SH-SY5Y (cell line): ENCODE results near the gene TRIM66.

Experiments
- GATA2 ChIP-seq: IDR thresholded peaks from 2 replicates; pipeline ENCODE4 v1.6.1; 2011; ENCODE audit warnings: mild to moderate bottlenecking, low read depth, low read length
- GATA3 ChIP-seq: IDR thresholded peaks from 2 replicates; pipeline ENCODE4 v1.6.1; 2011; ENCODE audit warnings: low read depth, mild to moderate bottlenecking, low read length, moderate library complexity

Gene TRIM66, protein sequence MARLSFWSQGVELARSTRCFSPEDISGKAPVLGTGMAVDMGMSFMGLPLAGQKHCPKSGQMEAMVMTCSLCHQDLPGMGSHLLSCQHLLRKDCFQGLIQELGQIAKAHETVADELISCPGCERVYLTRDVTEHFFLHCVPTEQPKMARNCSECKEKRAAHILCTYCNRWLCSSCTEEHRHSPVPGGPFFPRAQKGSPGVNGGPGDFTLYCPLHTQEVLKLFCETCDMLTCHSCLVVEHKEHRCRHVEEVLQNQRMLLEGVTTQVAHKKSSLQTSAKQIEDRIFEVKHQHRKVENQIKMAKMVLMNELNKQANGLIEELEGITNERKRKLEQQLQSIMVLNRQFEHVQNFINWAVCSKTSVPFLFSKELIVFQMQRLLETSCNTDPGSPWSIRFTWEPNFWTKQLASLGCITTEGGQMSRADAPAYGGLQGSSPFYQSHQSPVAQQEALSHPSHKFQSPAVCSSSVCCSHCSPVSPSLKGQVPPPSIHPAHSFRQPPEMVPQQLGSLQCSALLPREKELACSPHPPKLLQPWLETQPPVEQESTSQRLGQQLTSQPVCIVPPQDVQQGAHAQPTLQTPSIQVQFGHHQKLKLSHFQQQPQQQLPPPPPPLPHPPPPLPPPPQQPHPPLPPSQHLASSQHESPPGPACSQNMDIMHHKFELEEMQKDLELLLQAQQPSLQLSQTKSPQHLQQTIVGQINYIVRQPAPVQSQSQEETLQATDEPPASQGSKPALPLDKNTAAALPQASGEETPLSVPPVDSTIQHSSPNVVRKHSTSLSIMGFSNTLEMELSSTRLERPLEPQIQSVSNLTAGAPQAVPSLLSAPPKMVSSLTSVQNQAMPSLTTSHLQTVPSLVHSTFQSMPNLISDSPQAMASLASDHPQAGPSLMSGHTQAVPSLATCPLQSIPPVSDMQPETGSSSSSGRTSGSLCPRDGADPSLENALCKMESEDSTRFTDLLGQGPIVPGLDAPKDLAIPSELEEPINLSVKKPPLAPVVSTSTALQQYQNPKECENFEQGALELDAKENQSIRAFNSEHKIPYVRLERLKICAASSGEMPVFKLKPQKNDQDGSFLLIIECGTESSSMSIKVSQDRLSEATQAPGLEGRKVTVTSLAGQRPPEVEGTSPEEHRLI (N-terminal part only)

DNA sequence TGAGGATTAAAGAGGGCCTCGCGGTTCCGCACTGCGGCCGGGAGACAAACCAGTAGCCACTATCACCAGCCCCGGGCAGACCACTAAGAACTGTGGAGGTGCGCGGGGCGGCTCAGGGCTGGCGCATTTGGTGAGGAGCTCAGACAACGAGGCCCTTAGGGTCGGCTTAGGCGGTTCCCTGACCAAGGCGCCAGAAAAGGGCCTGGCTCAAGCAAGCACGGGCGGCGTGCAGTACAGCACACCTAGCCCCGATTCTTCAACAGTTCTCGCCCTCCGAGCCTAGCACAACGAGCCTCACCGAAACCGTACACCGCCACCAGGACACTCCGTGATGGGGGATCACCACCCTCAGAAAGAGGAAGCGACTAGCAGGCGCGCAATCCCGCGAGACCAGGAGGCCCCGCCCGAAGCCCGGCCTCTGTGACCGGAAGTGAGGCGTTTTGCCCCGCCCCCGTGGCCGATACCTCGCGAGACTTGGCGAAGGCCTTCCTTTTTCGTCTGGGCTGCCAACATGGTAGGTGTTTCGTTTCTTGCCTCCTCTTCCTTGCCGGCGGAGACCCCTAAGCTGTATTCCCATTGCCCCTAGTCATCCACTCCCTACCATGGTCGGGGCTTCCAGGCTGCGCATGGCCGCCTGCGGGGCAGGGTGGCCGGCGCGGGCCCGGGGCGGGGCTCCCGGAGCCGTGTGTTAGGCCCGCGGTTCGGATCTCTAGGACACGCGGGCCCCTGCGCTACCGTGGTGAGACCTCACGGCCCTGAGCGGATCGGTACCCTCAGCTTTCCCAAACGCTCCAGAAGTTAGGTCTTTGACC is at the start of gene TRIM66, which contains the start of gene RPL27A:
TRIM66 (minus strand) TSS at position 363 of the 812 bp plus-strand sequence. CDS start 10,391 bp downstream, outside the sequence.
RPL27A (plus strand) TSS at position 490 of the 812 bp plus-strand sequence; CDS start at position 512, 22 bp downstream.
- TF ChIP-seq GATA2 (no peak), GATA3 (no peak)

GRCh38 chr11:8731647-8732323 is 49.3 kb upstream of the TRIM66 start:
- TF ChIP-seq GATA3 (no peak), GATA2 (no peak)

GRCh38 chr11:8730697-8731020 is 48.2 kb upstream of the TRIM66 start:
- TF ChIP-seq GATA2 (no peak), GATA3 (no peak)

DNA sequence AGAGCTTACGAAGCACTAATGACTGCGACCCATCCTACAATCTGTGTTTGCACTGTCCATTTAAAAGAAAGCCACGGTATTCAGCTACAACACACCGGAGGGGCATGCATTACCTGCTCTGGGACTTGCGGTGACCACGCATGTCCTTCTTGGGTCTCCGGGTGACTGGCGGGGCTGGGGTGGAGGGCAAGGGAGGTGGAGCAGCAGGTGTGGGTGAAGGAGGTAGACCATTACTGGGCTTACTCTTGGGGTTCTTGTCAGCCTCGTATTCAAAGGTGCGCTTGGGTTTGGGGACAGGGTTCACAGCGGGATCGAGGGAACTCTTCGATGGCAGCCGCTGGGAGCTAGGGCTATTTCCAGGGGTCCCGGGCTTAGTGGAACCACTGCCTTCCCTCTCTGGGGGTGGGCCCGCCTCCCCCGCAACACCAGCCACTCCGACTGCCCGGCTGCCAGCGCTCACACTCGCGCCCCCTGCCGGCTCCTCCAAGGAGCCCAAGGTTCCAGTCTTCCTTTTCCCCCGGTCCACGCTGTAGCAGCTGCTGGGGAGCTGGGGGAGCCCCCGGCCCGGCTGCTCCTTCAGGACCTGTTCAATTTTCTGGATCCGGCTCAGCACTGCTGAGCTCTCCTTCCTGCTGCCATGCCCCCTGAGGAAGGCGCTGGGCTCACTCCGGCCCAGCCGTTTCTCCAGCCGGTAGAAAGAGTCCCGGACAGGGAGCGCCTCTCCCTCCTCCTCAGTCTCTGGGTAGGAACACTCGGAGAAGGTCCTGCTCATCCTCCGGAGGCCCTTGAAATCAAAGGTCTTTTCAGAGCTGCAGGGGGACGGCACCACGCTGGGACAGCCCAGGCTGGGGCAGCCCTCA is 47.6 kb upstream of the TRIM66 start:
- TF ChIP-seq GATA2: no peak

DNA sequence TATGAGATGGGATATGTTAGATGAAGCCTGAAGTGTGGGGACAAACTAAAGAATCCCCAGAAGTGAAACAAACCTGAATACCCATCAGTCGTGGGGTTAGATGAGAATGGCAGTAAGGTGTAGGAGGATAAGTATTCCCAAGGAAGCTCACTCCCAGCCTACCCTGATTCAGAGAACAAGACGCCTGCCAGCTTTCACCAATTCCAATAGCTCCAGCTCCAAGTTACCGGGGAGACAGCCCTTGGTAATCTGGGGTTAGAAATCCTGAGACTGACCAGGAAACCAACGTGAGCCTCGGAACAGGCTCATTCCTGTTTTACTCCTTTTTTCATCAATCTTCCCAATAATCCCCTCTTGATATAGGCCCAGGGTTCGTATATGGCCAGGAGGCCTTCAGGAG is 46.6 kb upstream of the TRIM66 start:
- TF ChIP-seq GATA3 (no peak), GATA2 (no peak)

- TF ChIP-seq GATA3 (no peak), GATA2 (no peak)
These were observed 46.1 kb upstream of the TRIM66 start for GRCh38 chr11:8728563-8728962.

DNA sequence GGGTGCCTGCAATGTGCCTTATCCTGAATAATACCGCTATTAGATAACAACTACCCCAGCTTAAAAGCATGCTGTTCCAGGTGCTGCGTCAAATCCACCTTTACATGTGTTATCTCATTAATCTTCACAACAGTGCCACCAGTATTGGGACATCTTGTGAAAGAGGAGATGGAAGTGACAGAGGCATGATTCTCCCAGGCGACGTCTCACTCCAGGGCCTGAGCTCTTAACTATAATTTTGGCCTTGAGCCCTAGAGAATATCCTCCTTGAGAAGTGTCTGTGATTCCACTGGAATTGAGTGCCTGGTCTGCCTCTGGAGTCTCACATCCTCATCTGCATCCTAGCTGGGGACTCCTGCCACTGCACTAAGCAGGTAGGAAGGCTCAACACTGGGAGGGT is 43.9 kb upstream of the TRIM66 start:
- TF ChIP-seq GATA3: no peak
- TF ChIP-seq GATA2: no peak

- TF ChIP-seq GATA3: no peak
- TF ChIP-seq GATA2: no peak
These were observed 42.2 kb upstream of the TRIM66 start for GRCh38 chr11:8724682-8725081.

DNA sequence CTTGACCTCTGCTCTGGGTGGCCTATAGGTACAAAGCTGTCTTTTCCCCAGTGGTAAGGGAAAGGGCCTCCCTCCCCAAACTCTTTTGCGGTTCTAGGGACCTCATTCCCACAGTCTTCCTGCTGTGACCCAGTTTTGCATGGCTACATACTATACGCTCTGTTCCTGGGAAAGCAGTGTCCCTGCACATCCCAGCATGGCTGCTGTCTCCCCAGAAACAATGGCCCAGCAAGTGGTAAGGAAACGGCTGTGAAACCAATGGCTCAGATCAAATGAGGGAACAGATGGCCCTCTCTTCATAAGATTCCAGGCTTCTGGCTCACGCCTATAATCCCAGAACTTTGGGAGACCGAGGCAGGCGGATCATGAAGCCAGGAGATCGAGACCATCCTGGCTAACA is 41.2 kb upstream of the TRIM66 start:
- TF ChIP-seq GATA3: no peak
- no peak for TF ChIP-seq GATA2

- TF ChIP-seq GATA3 (no peak), GATA2 (no peak)
These were observed 40.3 kb upstream of the TRIM66 start for GRCh38 chr11:8722809-8723208.

- TF ChIP-seq GATA2: no peak
- TF ChIP-seq GATA3: no peak
These were observed 39.4 kb upstream of the TRIM66 start for GRCh38 chr11:8721609-8722500.
